ENCODE measurements around the gene DTX3.
"Not testable (repeated sequence)": the region's sequence is repeated elsewhere in the genome, so short reads cannot be mapped to it uniquely, and the experiment has no call there.

Gene DTX3

GRCh38 chr12:57616383-57617101 lies 11.9 kb downstream of the DTX3 start:
- DNase-seq (ENCODE audit: low read depth), result peak; percentile 52
- H3K4me3 ChIP-seq (ENCODE audit: low read depth, low read length), result no peak overlapping the region
- TF ChIP-seq, protein P1, sequence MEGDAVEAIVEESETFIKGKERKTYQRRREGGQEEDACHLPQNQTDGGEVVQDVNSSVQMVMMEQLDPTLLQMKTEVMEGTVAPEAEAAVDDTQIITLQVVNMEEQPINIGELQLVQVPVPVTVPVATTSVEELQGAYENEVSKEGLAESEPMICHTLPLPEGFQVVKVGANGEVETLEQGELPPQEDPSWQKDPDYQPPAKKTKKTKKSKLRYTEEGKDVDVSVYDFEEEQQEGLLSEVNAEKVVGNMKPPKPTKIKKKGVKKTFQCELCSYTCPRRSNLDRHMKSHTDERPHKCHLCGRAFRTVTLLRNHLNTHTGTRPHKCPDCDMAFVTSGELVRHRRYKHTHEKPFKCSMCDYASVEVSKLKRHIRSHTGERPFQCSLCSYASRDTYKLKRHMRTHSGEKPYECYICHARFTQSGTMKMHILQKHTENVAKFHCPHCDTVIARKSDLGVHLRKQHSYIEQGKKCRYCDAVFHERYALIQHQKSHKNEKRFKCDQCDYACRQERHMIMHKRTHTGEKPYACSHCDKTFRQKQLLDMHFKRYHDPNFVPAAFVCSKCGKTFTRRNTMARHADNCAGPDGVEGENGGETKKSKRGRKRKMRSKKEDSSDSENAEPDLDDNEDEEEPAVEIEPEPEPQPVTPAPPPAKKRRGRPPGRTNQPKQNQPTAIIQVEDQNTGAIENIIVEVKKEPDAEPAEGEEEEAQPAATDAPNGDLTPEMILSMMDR (conservative IDR thresholded peaks at IDR 0.05; ENCODE audit: low read depth, low read length), result no peak

DNA sequence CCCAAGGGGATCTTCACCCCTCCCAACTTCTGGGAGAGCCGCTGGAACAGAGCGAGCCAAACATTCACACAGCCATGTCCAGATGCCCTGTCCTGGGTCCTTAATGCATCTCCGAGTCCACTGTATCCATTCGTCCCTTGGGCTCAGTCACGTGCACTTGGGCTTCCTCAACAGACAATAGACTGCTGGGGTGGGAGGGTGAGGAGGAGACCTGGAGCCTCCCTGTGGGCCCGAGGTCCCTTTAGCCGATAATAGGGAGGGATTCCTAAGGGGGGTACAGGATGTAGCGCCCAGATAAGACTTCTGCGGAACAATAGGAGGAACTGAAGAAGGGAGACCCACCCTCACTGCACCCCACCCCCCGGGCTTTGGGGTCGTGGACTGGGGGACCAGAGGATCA lies 13.3 kb downstream of the DTX3 start:
- H3K4me3 ChIP-seq (ENCODE audit: low read depth, low read length), result no peak overlapping the region
- no peak for DNase-seq (ENCODE audit: low read depth)
- TF ChIP-seq, protein P1 (conservative IDR thresholded peaks at IDR 0.05; ENCODE audit: low read depth, low read length), result no peak

DNA sequence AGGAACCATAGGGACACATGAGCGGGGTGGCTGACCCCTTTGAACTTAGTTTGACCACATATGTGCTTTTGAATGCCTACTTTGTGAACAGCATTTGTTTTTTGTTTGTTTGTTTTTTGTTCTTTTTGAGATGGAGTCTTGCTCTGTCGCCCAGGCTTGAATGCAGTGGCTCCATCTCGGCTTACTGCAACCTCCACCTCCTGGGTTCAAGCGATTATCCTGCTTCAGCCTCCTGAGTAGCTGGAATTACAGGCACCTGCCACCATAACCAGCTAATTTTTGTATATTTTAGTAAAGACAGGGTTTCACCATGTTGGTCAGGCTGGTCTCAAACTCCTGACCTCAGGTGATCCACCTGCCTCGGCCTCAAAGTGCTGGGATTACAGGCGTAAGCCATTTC lies 13.8 kb downstream of the DTX3 start:
- not testable (repeated sequence) for H3K4me3 ChIP-seq (ENCODE audit: low read depth, low read length); DNase-seq (ENCODE audit: low read depth)

- DNase-seq (ENCODE audit: low read depth), result no peak
- no peak overlapping the region for H3K4me3 ChIP-seq (ENCODE audit: low read depth, low read length)
- TF ChIP-seq, protein P1 (conservative IDR thresholded peaks at IDR 0.05; ENCODE audit: low read depth, low read length), result no peak
These were observed 14.4 kb downstream of the DTX3 start for GRCh38 chr12:57618966-57619433.

- TF ChIP-seq, protein P1 (conservative IDR thresholded peaks at IDR 0.05; ENCODE audit: low read depth, low read length), result no peak
- DNase-seq (ENCODE audit: low read depth), result no peak
These were observed 15.0 kb downstream of the DTX3 start for GRCh38 chr12:57619434-57620244.

GRCh38 chr12:57620245-57620935 lies 15.8 kb downstream of the DTX3 start:
- TF ChIP-seq, protein P1 (conservative IDR thresholded peaks at IDR 0.05; ENCODE audit: low read depth, low read length), result no peak
- no peak overlapping the region for H3K4me3 ChIP-seq (ENCODE audit: low read depth, low read length)
- no peak for DNase-seq (ENCODE audit: low read depth)

More at GRCh38 chr12:57619434-57620244, 15.0 kb downstream of the DTX3 start:
- H3K4me3 ChIP-seq (ENCODE audit: low read depth, low read length), result no peak overlapping the region

GRCh38 chr12:57620936-57621496 lies 16.4 kb downstream of the DTX3 start:
- DNase-seq (ENCODE audit: low read depth), result no peak
- TF ChIP-seq, protein P1 (conservative IDR thresholded peaks at IDR 0.05; ENCODE audit: low read depth, low read length), result no peak
- peak overlapping the region; percentile 50 for H3K4me3 ChIP-seq (ENCODE audit: low read depth, low read length)

Data from choroid plexus epithelial cell (primary cell).